Fibroblast of the conjunctiva (primary cell): Measurements from ENCODE around the gene ATP12A.

Experiments
- DNase-seq: peaks from one replicate; pipeline ENCODE4 v3.0.0-alpha.2; 2010; ENCODE audit warnings: low read depth

Gene ATP12A

DNA sequence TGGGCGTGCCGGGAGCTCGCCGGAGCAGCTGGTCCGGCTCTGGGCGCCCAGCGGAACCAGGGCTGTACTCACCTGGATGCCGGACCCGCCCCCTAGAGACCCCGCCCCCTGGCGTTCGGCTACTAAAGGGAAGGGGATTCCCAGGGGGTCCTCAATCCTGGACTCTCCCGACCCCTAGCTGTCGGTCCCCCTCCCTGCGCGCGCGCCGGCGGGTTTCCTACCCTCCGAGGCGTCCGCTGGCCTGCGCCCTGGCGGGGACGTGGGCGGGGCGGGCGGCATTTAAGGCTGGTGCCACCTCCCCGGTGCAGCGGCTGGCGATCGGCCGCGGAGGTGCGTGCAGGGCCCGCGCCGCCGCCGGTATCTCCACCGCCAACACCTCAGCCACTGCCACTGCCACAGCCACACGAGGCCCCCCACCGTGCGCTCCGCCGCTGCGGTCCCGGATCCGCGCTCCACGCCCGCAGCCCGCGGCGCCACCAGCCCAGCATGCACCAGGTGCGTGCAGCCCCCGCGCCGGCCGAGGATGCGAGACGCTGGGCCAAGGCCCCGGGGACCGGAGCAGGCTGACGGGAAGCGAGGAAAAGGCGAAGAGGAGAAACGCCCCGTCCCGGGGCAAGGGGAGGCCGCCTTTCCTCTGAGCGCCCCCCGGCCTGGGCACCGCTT lies at the start of gene ATP12A:
TSS of gene ATP12A (plus strand) at position 151 of the 663 bp plus-strand sequence. CDS start at position 487, 336 bp downstream.
- DNase-seq, result no peak

DNA sequence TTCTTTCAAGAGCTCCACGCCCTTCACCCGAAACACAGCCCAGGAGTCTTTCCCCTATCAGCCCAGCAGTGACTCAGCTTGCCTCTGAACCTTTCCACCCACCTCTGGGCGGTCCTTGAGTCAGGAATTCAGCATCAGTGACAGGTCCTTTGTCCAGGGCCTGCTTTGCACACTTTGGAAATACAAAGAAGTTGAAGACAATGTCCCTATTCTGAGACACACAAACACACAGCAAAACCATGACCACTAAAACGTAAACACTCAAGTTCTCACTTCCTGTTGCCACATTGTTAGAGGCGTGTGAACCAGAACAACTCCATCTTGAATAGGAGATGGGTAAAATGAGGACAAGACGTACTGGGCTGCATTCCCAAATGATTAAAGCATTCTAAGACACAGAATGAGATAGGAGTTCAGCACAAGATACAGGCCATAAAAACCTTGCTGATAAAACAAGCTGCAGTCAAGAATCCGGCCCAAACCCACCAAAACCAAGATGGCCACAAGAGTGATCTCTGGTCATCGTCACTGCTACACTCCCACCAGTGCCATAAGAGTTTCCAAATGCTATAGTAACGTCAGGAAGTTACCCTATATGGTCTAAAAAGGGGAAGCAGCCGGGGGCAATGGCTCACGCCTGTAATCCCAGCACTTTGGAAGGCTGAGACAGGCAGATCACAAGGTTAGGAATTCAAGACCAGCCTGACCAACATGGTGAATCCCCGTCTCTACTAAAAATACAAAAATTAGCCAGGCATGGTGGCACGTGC lies 49.2 kb upstream of the ATP12A start:
- DNase-seq, result no peak

DNA sequence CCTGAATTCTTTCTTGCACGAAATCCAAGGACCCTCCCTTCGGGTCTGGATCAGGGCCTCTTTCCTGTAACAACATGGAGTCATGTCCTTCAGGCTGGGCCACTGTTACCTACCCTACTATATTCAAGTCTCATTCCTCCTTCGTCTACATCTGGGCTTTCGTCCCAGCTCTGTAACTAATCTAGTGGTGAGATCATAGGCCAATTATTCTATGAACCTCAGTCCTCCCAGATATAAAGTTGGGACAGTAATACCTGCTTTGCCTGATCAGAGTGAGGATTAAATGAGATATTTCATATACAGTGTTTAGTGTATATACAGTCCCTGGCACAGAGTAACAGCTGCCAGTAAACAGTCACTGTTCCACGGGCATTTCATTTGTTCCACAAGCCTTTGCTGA lies 48.3 kb upstream of the ATP12A start:
- no peak for DNase-seq

DNA sequence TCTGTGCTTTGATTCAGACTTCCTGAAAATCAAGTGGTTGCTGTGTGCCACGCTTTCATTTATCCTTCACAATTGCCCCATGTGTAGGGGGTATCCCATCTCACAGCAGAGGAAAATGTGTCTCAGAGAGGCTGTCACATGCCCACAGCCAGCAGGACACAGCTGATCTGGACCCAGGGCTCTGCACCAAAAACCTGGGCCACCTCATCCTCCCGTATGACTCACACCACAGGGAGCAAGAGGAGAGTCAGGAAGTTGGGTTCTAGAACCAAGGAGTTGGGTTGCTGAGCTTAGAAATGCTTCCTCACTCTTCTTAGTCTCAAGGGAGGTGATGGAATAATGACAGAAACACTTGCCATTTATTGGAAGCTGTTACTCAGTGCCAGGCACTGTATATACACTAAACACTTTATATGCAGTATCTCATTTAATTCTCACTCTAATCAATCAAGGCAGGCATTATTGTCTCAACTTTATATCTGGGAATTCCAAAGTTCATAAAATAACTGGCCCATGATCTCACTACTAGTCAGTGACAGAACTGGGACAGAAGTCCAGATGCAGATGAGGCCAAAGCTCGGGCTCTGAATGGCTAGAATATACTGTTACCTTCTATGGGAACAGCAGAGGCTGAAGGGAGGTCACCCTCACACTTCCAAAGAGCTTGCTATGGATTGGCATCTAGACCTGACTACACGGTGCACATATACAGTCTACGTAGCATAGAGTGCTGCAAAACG lies 47.7 kb upstream of the ATP12A start:
- DNase-seq, result no peak

DNA sequence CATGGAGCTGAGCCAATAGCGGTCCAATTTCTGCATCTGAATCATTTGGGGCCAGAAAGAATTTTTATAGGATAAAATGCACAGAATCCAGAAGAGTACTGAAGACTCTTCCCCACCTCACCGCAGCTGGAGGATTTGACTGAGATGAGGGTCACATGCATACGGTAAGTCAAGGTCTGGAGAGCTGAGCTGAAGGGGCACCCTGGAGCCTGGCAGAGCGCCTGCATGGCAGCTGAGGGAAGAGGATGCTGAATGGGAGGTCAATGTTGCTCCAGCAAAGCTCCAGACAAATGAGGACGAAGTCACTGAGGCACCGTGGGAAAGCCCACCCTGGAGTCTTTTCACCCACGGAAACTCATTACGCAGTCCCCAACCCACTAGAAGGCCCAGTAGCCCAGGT lies 43.4 kb upstream of the ATP12A start:
- no peak for DNase-seq

DNA sequence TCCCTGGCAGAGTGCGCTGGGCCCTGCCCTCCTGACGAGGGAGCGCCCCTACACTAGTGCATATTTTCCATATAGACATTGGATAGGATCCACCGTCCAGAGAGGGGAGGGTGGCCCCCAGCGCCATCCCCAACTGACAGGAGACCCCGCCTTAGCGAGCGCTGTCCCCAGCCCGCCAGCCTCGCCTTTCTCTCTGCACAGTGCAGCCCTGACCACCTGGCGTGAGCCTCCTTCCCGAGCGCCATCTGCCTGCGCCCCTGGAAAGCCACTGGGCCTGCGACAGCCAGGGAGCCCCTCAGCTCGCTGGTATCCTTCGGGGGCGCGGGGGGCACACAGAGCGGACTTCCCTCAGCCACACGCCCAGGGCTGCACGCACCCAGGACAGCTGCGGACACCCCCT lies 42.1 kb upstream of the ATP12A start:
- no peak for DNase-seq

DNA sequence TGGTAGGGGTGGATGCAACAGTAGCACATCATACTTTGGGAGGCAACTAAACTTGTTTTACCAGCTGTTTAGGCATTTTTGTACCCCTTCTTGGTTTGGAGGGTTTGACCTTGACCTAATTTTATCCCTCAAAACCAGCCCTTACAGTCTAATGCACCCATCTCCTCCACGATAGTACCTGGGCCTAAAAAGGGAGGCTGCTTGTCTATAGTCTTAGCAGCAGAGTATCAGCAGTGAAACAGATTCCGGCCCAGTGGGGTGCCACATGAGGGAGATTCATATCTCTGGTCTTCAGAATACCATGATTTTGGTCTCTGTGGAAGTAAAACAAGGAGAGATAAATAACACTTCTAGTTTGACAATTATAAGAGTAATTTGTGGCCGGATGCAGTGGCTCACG lies 39.5 kb upstream of the ATP12A start:
- DNase-seq, result no peak

DNA sequence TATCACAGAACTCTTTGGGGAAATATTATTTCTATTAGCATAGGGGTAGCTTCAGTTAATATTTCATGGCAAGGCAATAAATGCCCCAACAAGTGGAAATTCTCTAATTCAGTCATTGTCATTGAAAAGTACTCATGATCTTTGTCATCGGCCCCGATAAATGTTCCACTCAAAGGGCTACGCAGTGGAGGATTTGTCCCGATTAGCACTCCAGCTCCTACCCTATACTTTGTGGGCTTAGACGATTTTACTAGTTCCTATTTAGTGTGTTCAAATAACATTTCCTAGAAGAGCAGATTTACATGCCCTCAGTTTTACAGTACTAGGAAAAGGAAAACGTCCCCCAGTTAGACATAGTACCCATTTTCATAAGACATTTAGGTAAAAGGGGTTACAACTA lies 38.0 kb upstream of the ATP12A start:
- no peak for DNase-seq

DNA sequence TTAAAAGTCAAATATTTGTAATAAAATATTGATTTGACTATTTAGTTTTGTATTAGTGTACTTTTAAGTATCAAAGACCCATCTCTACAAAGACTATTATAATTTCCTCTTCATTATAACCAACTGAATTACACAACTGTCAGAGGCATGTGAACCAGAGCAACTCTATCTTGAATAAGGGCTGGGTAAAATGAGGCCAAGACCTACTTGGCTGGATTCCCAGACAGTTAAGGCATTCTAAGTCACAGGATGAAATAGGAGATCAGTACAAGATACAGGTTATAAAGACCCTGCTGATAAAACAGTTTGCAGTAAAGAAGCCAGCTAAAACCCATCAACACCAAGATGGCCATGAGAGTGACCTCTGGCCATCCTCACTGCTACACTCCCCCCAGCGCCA lies 36.2 kb upstream of the ATP12A start:
- DNase-seq, result peak; percentile 43

DNA sequence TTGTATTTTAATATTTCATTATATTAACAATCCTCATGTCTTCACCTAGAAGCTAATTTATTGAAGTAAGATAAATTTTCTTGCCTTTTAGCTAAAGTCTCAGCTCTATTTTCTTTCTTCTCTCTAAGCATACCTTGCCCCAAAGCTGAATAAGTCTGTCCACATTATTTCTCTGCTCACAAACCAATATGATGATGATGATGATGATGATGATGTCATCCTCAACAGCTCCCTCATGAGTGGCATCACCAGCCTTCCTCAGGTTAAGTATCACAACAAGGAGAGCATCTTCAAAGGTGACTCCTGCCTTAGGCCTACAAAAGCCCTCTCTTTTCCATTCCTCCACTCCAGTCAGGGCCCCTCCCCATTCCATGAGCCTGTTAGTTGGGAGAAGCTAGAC lies 31.9 kb upstream of the ATP12A start:
- DNase-seq, result no peak

DNA sequence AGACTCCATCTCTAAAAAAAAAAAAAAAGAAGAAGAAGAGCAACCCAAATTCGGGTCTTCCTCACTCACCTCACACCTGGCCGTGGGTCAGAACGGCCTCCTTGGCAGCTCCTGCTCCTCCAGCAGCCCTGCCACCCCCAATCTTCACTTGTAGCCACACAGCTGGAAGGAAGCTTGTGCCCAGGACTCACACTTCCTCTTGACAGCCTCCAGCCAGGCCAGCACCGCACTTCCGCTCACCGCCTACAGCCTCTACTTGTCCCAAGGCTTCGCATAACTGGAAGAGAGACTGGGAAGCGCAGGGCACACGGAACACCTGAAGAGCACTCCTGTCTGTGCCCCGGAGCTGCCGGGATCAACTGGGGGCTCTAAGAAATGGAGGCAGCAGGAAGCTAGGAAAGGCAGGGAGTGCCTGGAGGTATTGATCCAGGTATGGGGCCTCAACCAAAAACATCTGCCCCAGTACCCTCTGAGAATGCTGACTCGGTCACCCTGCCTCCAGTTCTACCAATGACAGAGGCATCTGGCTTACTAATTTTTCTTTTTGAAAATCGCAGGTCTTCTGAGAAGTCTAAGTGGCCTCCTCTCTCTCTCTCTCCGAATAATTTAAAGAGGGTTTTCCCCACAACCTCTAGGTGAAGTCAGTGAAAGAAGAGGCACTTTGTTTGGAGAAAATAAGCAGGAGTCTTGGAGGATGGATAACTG lies 31.1 kb upstream of the ATP12A start:
- DNase-seq, result no peak

DNA sequence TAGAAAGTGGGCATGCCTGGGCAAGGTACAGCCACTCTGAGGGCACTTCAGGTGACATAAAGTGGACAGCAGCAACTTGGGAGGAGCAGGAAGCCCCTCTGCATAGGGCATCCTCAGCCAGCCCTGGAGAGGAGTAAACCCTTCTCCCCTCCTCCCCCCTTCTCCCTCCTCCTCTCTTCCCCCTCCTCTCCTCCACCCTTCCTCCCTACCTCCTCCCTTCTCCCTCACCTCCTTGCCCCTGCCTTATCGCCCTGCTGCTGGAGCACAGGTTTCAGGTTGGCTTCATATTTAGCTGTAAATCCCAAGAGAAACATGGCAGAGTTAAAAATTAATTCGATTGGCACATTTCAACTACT lies 30.5 kb upstream of the ATP12A start:
- DNase-seq, result no peak

DNA sequence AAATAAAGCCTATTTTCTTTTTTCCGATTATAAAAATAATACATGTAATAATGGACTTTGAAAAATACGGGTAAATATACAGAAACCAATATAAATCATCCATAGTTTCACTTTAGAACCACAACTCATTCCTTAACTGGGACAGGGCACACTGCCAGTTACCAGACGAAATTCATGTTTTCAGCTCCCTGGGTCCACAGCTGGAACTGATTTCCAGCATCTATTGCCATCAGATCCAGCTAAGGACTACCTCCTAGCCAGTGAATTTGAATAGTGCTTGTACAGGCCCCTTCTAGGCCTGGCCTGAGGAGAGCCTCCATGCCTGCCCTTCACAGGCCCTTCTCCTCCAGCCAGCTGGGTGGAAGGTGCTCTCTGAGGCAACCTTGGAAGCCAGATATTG lies 30.0 kb upstream of the ATP12A start:
- DNase-seq, result peak; percentile 85

DNA sequence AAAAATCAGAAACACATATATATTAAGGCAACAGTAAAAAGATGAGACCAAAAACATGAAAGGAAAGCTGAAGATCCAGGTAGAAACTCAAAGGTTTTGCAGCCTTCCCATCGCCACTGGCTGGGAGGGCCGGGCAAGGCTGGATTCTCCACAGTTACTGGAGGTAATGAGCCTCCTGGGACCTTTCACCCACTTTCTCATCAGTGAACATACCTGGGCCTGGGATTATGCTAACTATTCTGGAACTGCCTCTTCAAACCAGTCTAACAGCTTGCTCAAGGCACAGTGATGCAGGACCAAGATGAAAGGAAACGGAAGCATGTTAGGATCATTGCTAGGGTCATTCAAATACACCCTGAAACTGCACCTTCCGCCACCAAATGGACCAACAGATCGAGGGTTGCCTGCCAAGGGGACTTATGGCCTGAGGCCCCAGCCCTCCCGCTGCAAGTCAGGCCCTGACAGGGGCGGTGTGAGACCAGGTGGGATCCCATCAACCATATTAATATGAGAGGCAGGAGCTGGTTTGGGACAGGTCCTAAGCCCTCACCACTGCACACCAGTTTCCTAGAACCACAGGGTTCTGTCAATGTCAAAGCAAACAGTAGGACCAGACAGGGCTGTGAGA lies 28.4 kb upstream of the ATP12A start:
- DNase-seq, result no peak

DNA sequence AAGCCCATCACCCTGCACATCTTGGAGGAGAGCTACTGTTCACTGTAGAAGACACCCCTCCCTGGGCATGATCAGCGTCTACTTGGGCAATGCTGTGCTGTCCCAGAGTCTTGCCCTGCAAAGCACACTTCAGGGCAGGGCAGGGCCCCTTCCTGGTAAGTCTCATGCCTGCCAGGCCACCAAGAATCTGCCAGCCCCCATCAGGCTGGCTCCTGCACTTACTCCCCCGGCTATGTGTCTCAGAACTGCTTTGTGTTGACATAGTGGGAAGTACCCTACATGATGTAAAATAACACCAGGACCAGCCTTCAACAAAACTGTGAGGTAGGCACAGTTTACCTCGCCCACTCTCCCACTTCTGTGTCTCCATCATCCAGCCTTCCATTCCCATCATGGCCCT lies 27.8 kb upstream of the ATP12A start:
- no peak for DNase-seq

DNA sequence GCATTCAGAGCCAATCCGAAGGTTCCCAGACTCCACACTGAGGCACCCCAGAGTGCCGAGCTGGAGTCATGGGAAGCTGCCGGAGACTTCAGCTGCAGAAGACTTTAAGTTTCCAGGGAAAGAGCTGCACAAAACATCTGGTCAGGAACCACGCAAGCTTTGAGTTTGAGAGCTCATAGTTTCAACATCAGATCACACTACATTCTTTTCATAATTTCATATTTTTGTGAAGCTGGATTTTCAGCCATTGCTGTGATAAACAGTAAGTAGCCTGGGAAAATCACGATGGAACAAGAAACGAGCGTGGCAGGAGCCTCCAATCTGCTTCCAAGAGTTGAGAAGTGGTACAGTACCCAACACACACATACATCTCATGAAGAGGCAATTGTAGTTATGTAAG lies 25.5 kb upstream of the ATP12A start:
- no peak for DNase-seq

DNA sequence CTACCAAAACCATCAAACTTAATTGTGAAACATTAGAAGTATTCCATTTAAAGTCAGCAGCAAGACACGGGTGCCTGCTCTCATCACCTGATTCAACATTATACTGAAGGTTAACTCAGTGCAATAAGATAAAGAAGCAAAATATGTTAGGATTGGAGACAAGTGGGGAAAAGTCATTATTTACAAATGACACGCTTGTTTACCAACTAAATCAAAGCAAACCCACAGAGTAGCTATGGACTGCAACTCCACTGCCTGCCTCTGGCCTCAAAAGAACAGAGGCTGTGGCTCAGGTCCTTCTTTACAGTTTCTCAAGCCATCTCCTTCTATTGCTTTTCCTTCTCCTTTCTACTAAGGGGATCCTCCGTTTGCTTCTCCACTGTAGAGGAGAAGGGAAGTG lies 21.0 kb upstream of the ATP12A start:
- no peak for DNase-seq

DNA sequence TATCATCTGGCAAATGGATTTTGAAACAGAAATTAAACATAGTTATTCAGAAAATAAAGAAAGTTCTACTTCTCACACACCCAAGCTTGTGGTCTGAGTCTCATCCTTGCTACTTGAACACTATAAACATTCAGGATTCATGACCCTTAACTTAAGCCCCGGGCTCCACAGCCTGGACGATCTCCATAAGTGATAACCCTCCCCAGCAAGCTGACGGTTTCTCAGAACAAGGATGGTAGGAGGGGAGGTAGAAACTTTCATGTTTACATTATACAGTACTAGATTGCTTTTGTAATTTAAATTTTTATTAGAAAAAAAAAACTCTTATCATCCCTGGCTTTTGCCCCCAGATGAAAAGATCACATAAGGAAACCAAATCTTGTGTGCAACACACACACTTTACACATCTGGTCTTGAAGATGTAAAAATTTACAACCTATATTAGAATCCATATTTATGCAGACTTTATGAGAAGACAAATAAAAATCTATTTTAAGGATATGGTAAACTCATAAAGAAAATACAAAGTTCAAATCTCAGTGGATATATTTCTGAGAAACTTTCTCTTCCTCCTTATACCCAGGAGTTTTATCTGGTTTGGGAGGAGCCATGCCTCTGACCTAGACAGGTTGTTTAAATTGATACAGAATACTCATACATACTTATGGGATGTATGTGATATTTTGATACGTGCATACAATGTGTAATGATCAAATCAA lies 20.0 kb upstream of the ATP12A start:
- no peak for DNase-seq

DNA sequence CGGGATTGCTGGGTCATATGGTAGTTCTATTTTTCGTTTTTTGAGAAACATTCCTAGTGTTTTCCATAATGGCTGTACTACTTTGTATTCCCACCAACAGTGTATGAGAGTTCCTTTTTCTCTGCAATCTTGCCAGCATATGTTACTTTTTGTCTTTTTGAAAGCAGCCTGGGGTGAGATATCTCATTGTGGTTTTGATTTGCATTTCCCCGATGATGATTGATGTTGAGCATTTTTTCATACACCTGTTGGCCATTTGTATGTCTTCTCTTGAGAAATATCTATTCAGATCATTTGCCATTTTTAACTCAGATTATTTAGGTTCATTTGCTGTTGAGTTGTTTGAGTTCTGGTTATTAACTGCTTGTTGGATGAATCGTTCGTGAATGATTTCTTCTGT lies 18.5 kb upstream of the ATP12A start:
- no peak for DNase-seq

DNA sequence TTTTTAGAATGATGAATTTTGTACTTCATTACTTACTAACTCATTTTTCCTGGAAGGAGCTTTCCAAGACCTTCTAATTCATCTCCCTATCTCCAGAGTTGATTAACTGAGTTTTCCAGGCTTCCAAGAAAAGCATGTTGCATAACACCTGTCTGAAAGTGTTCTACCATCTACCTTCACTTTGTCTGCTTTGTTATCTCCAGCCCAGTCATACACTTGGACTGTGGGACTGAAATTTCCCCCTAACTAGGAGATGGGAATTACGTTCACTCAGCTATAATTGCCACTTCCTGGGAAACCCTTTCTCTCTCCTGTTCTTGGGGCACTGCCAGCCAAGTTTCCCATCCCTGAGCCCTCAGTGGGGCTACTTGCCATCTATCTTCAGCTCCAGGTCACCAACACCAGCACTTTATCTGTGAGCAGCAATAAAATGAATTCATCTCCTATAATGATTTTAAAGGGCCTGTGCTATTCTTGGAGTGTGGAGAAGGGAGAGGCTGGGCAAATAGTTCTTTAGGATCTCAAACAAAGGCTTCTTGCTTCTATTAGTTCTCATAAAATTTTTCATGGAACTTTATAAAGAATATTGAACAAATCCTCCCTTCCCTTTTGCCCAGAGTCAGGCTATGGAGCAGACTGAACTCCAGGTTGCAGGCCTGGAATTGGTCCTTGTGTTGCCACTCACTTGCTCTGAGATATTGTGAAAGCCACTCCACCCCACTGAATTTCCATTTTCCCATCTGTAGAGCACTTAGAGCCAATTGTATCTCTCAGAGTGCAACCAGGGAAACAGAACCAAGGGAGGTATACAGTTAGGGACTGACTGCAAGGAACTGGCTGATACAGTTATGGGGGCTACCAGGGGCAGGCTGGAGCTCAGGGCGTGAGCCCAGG lies 17.8 kb upstream of the ATP12A start:
- DNase-seq, result no peak

DNA sequence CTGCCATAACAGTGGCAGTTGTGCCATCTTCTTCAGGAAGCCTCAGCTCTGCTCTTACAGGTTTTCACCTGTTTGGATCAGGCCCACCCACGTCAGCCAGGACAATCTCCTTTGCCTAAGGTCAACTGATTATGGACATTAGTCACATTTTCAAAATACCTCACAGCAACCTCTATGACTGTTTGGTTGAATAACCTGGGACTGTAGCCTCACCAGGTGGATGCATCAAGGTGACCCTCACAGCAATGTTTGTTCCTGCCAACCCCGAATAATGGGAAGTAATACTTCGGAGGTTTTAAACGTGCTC lies 17.2 kb upstream of the ATP12A start:
- no peak for DNase-seq
